G401 (cell line): Measurements from ENCODE around the gene BTBD2. TPM values are rescaled to one million over a fixed set of nuclear protein-coding genes. Genes with fewer than 3 reads are reported as not detected.

Experiments used
- total RNA-seq: library from RNA; depleted of rRNA; stranded (reverse); fragments of >200 nt; shearing (Covaris generic); gene quantifications from 2 replicates; pipeline ENCODE4 v1.2.3, GENCODE V29; 2014; rRNA removed

BTBD2 gene
- total RNA-seq, 1 experiment from 2014 or later: 70.9 TPM

Other genes starting within 250 kb of the BTBD2 start
- 2.5 and 5.5 TPM in 2 replicates for gene ATP8B3, start 203.4 kb downstream of the BTBD2 start, total RNA-seq
- 7.8 and 10.7 TPM in 2 replicates for gene REXO1, start 167.2 kb downstream of the BTBD2 start, total RNA-seq
- gene KLF16, start 152.1 kb downstream of the BTBD2 start, total RNA-seq: 27.9 and 29.2 TPM in 2 replicates
- 94.4 and 130 TPM in 2 replicates for gene ABHD17A, start 130.2 kb downstream of the BTBD2 start, total RNA-seq
- 8.6 and 13.5 TPM in 2 replicates for gene ADAT3, start 110.3 kb downstream of the BTBD2 start, total RNA-seq
- gene SCAMP4, start 110.3 kb downstream of the BTBD2 start, total RNA-seq: 45.9 and 70.6 TPM in 2 replicates
- 74.7 and 81.9 TPM in 2 replicates for gene CSNK1G2, start 74.5 kb downstream of the BTBD2 start, total RNA-seq
- 113 and 118 TPM in 2 replicates for gene MKNK2, start 35.5 kb upstream of the BTBD2 start, total RNA-seq
- gene MOB3A, start 80.6 kb upstream of the BTBD2 start, total RNA-seq: 20.6 and 29.0 TPM in 2 replicates
- 0.25 and 4.0 TPM in 2 replicates for gene IZUMO4, start 81.2 kb upstream of the BTBD2 start, total RNA-seq
- gene AP3D1, start 135.9 kb upstream of the BTBD2 start, total RNA-seq: 195 and 235 TPM in 2 replicates
- gene DOT1L, start 148.2 kb upstream of the BTBD2 start, total RNA-seq: 12.1 and 14.8 TPM in 2 replicates
- 172 and 182 TPM in 2 replicates for gene PLEKHJ1, start 220.6 kb upstream of the BTBD2 start, total RNA-seq
- gene SF3A2, start 221.1 kb upstream of the BTBD2 start, total RNA-seq: 21.9 and 33.0 TPM in 2 replicates
- gene AMH, start 233.6 kb upstream of the BTBD2 start, total RNA-seq: 2.6 and 4.6 TPM in 2 replicates
- 2.5 TPM in 1 of 2 replicates, not detected in the other for gene JSRP1, start 240.7 kb upstream of the BTBD2 start, total RNA-seq